Kidney (tissue), 14 donors: ENCODE results near the gene PLCB1. TPM values are rescaled to one million over a fixed set of nuclear protein-coding genes. Genes with fewer than 3 reads are reported as not detected.

Experiments
- DNase-seq, 5 donors: peaks; one replicate each; pipeline ENCODE4 v3.0.0-alpha.2; 2013 to 2020
- FAIRE-seq: peaks from 2 replicates; lab custom pipeline; 2012; peaks lifted over from hg19 to GRCh38; lab: Jason Lieb, UNC
- H3K27ac ChIP-seq, 2 donors: one replicate each; pipeline ENCODE4 v1.7.0; 2013; ENCODE audit warnings: low read depth in 2 of 2, low read length in 2 of 2, inconsistent platforms in 1 of 2
- H3K27me3 ChIP-seq: one replicate; pipeline ENCODE4 v1.7.1; 2013; ENCODE audit warnings: low read length, inconsistent platforms; ENCODE audit not compliant: control insufficient read depth, insufficient read depth
- H3K36me3 ChIP-seq, 3 donors: one replicate each; pipeline versions ENCODE4 v1.7.0 to v1.7.1; 2013; ENCODE audit warnings: low read length in 3 of 3, control low read depth in 1 of 3, inconsistent platforms in 1 of 3; ENCODE audit not compliant: insufficient read depth in 3 of 3, control insufficient read depth in 2 of 3
- H3K4me1 ChIP-seq, 3 donors: one replicate each; pipeline versions ENCODE4 v1.7.0 to v1.7.1; 2013; ENCODE audit warnings: low read length in 3 of 3, inconsistent platforms in 1 of 3, low read depth in 1 of 3; ENCODE audit not compliant: control insufficient read depth in 2 of 3, insufficient read depth in 2 of 3
- H3K4me3 ChIP-seq, 3 donors: one replicate each; pipeline versions ENCODE4 v1.7.0 to v1.8.1; 2013; ENCODE audit warnings: low read length in 3 of 3, control low read depth in 1 of 3, inconsistent platforms in 1 of 3
- H3K9ac ChIP-seq, 3 donors: one replicate each; pipeline versions ENCODE4 v1.7.0 to v1.7.1; 2013; ENCODE audit warnings: low read length in 3 of 3, control low read depth in 1 of 3, inconsistent platforms in 1 of 3
- H3K9me3 ChIP-seq, 3 donors: one replicate each; pipeline versions ENCODE4 v1.7.0 to v1.7.1; 2013; ENCODE audit warnings: low read length in 3 of 3, control low read depth in 1 of 3, inconsistent platforms in 1 of 3; ENCODE audit not compliant: control insufficient read depth in 2 of 3, insufficient read depth in 1 of 3
- intact Hi-C: fragments of 100-400 bp; cut with DNase I; formaldehyde crosslinking; loops from one replicate; pipeline ENCODE4 v1.11.1; 2022
- polyA plus RNA-seq: library from polyadenylated mRNA; stranded (reverse); fragments of 350-450 nt; fragmentation: Illumina TruSeq; extraction: RNeasy Lipid Tissue Mini Kit (QIAGEN cat#74804); gene quantifications from one replicate; pipeline ENCODE4 v1.2.3, GENCODE V29; 2014; ENCODE audit warnings: low read depth, low replicate concordance; ENCODE audit not compliant: insufficient read depth
- total RNA-seq: library from RNA; stranded (reverse); fragmentation: NEBNext Ultra II Directional; extraction: Animal tissue kit (Norgen Biotek cat#: 25700); gene quantifications from one replicate; pipeline ENCODE4 v1.2.1, GENCODE V29; 2021
- TF ChIP-seq, protein P1 (sequence below): IDR thresholded peaks from 3 replicates; pipeline ENCODE4 v1.5.1; 2012; ENCODE audit warnings: mild to moderate bottlenecking, moderate library complexity, borderline replicate concordance; ENCODE audit not compliant: insufficient read depth; ENCODE audit errors: extremely low read depth
- donor health status: control.
- donor health status: control.
- donor health status: control.
- donor health status: control.
- donor health status: control.
- donor health status: DM: yes; HTN: yes; CAD: no.
- donor health status: Normal renal cell carcinoma (clear cell type).

The PLCB1 gene
- total and polyA plus RNA-seq, 2 donors from 2014 or later = 9.4 to 107 TPM

DNA sequence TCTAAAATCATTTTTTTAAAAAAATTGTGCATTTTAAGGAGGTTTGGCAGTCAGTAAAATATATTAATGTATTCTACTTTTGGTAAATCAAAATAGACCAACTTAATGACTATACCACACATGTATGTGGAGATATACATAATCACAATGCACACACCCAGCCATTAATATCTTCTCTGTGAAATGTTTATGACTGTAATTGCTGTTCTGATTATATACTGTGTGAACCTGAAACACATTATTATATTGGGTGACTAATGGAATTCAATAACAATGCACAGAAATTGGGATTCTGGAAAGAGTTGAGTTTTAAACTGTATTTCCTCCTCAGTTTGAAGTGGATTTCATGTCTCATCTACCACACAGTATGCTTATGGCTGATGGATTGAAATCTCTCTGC lies 233.6 kb downstream of the PLCB1 start:
- FAIRE-seq (no peak), DNase-seq (no peak)
- Histone ChIP-seq H3K4me3 (no peak overlapping the region), H3K27me3 (no peaks in the 10 kb centered on the region), H3K9me3 (no peaks in the 10 kb centered on the region), H3K36me3 (no peaks in the 10 kb centered on the region), H3K4me1 (no peaks in the 10 kb centered on the region), H3K27ac (no peak overlapping the region), H3K9ac (no peak overlapping the region)
- intact Hi-C loops = no loop called here
- TF ChIP-seq, protein P1, sequence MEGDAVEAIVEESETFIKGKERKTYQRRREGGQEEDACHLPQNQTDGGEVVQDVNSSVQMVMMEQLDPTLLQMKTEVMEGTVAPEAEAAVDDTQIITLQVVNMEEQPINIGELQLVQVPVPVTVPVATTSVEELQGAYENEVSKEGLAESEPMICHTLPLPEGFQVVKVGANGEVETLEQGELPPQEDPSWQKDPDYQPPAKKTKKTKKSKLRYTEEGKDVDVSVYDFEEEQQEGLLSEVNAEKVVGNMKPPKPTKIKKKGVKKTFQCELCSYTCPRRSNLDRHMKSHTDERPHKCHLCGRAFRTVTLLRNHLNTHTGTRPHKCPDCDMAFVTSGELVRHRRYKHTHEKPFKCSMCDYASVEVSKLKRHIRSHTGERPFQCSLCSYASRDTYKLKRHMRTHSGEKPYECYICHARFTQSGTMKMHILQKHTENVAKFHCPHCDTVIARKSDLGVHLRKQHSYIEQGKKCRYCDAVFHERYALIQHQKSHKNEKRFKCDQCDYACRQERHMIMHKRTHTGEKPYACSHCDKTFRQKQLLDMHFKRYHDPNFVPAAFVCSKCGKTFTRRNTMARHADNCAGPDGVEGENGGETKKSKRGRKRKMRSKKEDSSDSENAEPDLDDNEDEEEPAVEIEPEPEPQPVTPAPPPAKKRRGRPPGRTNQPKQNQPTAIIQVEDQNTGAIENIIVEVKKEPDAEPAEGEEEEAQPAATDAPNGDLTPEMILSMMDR = no peak

DNA sequence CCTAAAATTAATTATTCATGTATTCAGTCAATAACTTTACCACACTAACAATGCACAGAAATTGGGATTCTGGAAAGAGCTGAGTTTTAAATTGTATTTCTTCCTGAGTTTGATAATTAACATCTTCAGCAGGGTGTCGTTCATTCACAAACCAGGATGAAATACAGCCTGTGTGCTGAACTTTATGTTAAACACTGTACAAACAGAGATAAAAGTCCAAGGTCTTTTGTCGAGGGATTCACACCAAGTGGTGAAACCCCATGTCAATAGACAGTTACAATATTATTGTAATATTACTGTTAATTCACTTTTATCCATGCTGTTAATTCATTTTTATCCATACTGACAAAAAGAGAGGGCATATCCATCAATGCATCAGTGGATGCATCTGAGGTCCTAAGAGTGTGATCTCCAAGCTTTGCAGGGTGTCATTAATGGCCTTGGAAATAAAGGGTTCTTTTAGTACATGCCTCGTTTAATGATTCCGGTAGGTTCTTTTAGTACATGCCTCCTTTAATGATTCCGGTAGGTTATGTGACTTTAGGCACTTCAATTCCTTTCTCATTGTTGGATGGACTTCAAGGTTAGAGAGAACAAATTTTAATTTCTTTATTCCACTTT lies 234.3 kb downstream of the PLCB1 start:
- no peaks in the 10 kb centered on the region for H3K4me1 ChIP-seq
- no peak overlapping the region for H3K4me3 ChIP-seq
- no peaks in the 10 kb centered on the region for H3K9me3 ChIP-seq
- DNase-seq (no peak), FAIRE-seq (no peak)
- intact Hi-C loops = no loop called here
- no peaks in the 10 kb centered on the region for H3K36me3 ChIP-seq
- no peaks in the 10 kb centered on the region for H3K27me3 ChIP-seq
- H3K27ac ChIP-seq = no peak overlapping the region
- no peak overlapping the region for H3K9ac ChIP-seq
- TF ChIP-seq, protein P1 = no peak

DNA sequence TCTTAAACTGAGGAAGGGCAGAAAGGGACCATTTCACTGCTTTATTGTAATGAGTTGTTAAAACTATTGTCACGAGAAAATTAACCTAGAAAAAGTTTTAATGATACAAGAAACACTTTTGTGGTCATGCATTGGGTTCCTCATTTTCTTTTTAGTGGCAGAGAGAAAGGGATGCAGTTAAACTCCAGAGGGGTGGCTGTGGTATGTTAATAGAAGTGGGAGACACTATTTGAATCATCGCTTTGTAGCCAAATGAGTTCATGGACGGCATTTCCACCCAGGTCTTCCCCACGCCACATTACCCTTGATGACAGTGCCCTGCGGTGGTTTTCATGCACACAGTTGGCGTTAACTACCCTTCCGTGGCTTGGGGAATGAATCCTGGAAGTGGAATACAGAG lies 235.6 kb downstream of the PLCB1 start:
- H3K9ac ChIP-seq = no peak overlapping the region
- no peaks in the 10 kb centered on the region for H3K9me3 ChIP-seq
- no peaks in the 10 kb centered on the region for H3K27me3 ChIP-seq
- no peaks in the 10 kb centered on the region for H3K4me1 ChIP-seq
- H3K36me3 ChIP-seq = no peaks in the 10 kb centered on the region
- H3K4me3 ChIP-seq = no peak overlapping the region
- H3K27ac ChIP-seq = no peak overlapping the region
- DNase-seq (no peak), FAIRE-seq (no peak)
- TF ChIP-seq, protein P1 = no peak
- intact Hi-C loops = no loop called here

DNA sequence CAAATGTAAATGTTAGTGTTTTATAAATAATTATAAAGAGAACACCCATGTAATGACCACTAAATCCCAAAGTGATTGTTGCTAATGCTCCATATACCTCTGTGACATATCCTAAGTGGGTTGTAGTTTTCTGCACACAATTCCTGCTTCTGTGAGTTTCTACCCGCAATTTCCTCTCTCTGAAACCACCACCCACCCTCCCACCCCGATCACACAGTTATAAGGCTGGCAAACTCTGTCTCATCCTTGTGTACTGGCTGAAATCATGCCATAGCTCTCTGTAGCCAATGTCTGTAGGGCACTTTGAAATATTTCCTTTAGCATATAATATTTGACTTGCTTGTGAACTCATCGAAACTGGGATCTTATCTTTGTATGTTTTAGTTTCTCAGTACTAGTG lies 236.6 kb downstream of the PLCB1 start:
- no peak overlapping the region for H3K9ac ChIP-seq
- intact Hi-C loops = no loop called here

More for the DNA sequence above, 236.6 kb downstream of the PLCB1 start:
- TF ChIP-seq, protein P1 = no peak
- no peaks in the 10 kb centered on the region for H3K9me3 ChIP-seq
- H3K36me3 ChIP-seq = no peaks in the 10 kb centered on the region
- FAIRE-seq = no peak
- no peak for DNase-seq
- no peaks in the 10 kb centered on the region for H3K27me3 ChIP-seq
- H3K27ac ChIP-seq = no peak overlapping the region
- no peaks in the 10 kb centered on the region for H3K4me1 ChIP-seq
- no peak overlapping the region for H3K4me3 ChIP-seq
